Urinary bladder (tissue), 4 donors: ENCODE results near the gene PPP1R16B. TPM values are rescaled to one million over a fixed set of nuclear protein-coding genes. Genes with fewer than 3 reads are reported as not detected.

ENCODE experiments used
- DNase-seq: peaks from one replicate; pipeline ENCODE4 v3.0.0-alpha.2; 2015; ENCODE audit errors: extremely low spot score
- H3K27ac ChIP-seq: one replicate; pipeline ENCODE4 v1.5.1; 2013; ENCODE audit warnings: low read depth, mild to moderate bottlenecking, moderate library complexity
- H3K36me3 ChIP-seq: one replicate; pipeline ENCODE4 v1.6.1; 2013; ENCODE audit warnings: mild to moderate bottlenecking, moderate library complexity; ENCODE audit not compliant: insufficient read depth
- H3K4me1 ChIP-seq: one replicate; pipeline ENCODE4 v1.6.1; 2013; ENCODE audit warnings: mild to moderate bottlenecking, moderate library complexity; ENCODE audit not compliant: insufficient read depth
- H3K4me3 ChIP-seq: one replicate; pipeline ENCODE4 v1.5.1; 2013; ENCODE audit warnings: low read depth, low read length
- WGBS: extraction: QIAGEN DNeasy Blood & Tissue Kit; methylation state at CpG from one replicate; pipeline ENCODE4 v1.1.7; 2013; 5-methylcytosine and 5-hydroxymethylcytosine counted together
- polyA plus RNA-seq: library from polyadenylated mRNA; stranded (reverse); fragments of 200-250 nt; gene quantifications from one replicate; pipeline ENCODE4 v1.2.3, GENCODE V29; 2013
- total RNA-seq: library from RNA; depleted of rRNA; stranded (reverse); fragments of >200 nt; gene quantifications from one replicate; pipeline ENCODE4 v1.2.3, GENCODE V29; 2014
- donor health status: healthy with polysubstance abuse.
- donor health status: healthy.

The PPP1R16B gene
- total and polyA plus RNA-seq, 2 donors = 5.6 to 8.0 TPM

GRCh38 chr20:38927902-38928578, 122.5 kb downstream of the PPP1R16B start:
- DNase-seq = no peak
- H3K4me3 ChIP-seq = no peak overlapping the region
- no peaks in the 10 kb centered on the region for H3K36me3 ChIP-seq
- 64% methylated on average over 5 of the region's 5 CpGs for WGBS
- no peaks in the 10 kb centered on the region for H3K4me1 ChIP-seq
- H3K27ac ChIP-seq = no peak overlapping the region

- whole genome bisulfite sequencing = 90% methylated on average over 1 of the region's 1 CpG
- Histone ChIP-seq H3K36me3 (no peaks in the 10 kb centered on the region), H3K4me3 (no peak overlapping the region), H3K27ac (no peak overlapping the region), H3K4me1 (no peaks in the 10 kb centered on the region)
- no peak for DNase-seq
These were observed 124.7 kb downstream of the PPP1R16B start for GRCh38 chr20:38930242-38930569.

- Histone ChIP-seq H3K36me3 (no peaks in the 10 kb centered on the region), H3K4me1 (no peaks in the 10 kb centered on the region), H3K4me3 (no peak overlapping the region), H3K27ac (no peak overlapping the region)
- DNase-seq = no peak
- 91% methylated on average over 4 of the region's 4 CpGs for WGBS
These were observed 126.5 kb downstream of the PPP1R16B start for GRCh38 chr20:38931984-38932383.

GRCh38 chr20:38932457-38933120, 127.1 kb downstream of the PPP1R16B start:
- Histone ChIP-seq H3K4me3 (no peak overlapping the region), H3K27ac (no peak overlapping the region), H3K36me3 (no peaks in the 10 kb centered on the region), H3K4me1 (no peaks in the 10 kb centered on the region)
- WGBS = 68% methylated on average over 9 of the region's 9 CpGs
- no peak for DNase-seq

- H3K27ac ChIP-seq = no peak overlapping the region
These were observed 129.0 kb downstream of the PPP1R16B start for GRCh38 chr20:38934530-38934929.

GRCh38 chr20:38935285-38935684, 129.8 kb downstream of the PPP1R16B start:
- 68% methylated on average over 3 of the region's 3 CpGs for WGBS
- H3K4me3 ChIP-seq = no peak overlapping the region
- no peak overlapping the region for H3K27ac ChIP-seq
- DNase-seq = no peak
- no peaks in the 10 kb centered on the region for H3K36me3 ChIP-seq
- no peaks in the 10 kb centered on the region for H3K4me1 ChIP-seq

More at GRCh38 chr20:38934530-38934929, 129.0 kb downstream of the PPP1R16B start:
- no peak for DNase-seq
- Histone ChIP-seq H3K36me3 (no peaks in the 10 kb centered on the region), H3K4me3 (no peak overlapping the region), H3K4me1 (no peaks in the 10 kb centered on the region)
- 97% methylated on average over 5 of the region's 5 CpGs for WGBS

GRCh38 chr20:38935967-38936407, 130.5 kb downstream of the PPP1R16B start:
- H3K36me3 ChIP-seq = no peaks in the 10 kb centered on the region
- H3K4me1 ChIP-seq = no peaks in the 10 kb centered on the region
- no peak for DNase-seq
- no peak overlapping the region for H3K27ac ChIP-seq
- H3K4me3 ChIP-seq = no peak overlapping the region
- WGBS = 78% methylated on average over 5 of the region's 5 CpGs

GRCh38 chr20:38937000-38937399, 131.5 kb downstream of the PPP1R16B start:
- DNase-seq = no peak
- WGBS = 91% methylated on average over 5 of the region's 5 CpGs
- Histone ChIP-seq H3K27ac (no peak overlapping the region), H3K4me3 (no peak overlapping the region), H3K36me3 (no peaks in the 10 kb centered on the region), H3K4me1 (no peaks in the 10 kb centered on the region)

- Histone ChIP-seq H3K4me1 (no peaks in the 10 kb centered on the region), H3K27ac (no peak overlapping the region), H3K36me3 (no peaks in the 10 kb centered on the region), H3K4me3 (no peak overlapping the region)
- 92% methylated on average over 7 of the region's 7 CpGs for WGBS
- DNase-seq = no peak
These were observed 132.5 kb downstream of the PPP1R16B start for GRCh38 chr20:38937978-38938473.

- WGBS = 87% methylated on average over 2 of the region's 2 CpGs
- no peak for DNase-seq
- no peak overlapping the region for H3K4me3 ChIP-seq
- no peaks in the 10 kb centered on the region for H3K36me3 ChIP-seq
- no peak overlapping the region for H3K27ac ChIP-seq
- no peaks in the 10 kb centered on the region for H3K4me1 ChIP-seq
These were observed 134.2 kb downstream of the PPP1R16B start for GRCh38 chr20:38939686-38940085.

- WGBS = 94% methylated on average over 5 of the region's 5 CpGs
- DNase-seq = no peak
- no peak overlapping the region for H3K27ac ChIP-seq
- no peaks in the 10 kb centered on the region for H3K4me1 ChIP-seq
- H3K36me3 ChIP-seq = no peaks in the 10 kb centered on the region
- no peak overlapping the region for H3K4me3 ChIP-seq
These were observed 135.1 kb downstream of the PPP1R16B start for GRCh38 chr20:38940644-38941043.

GRCh38 chr20:38941726-38942389, 136.4 kb downstream of the PPP1R16B start:
- no peak for DNase-seq
- 93% methylated on average over 5 of the region's 5 CpGs for WGBS
- no peak overlapping the region for H3K4me3 ChIP-seq
- no peak overlapping the region for H3K27ac ChIP-seq
- H3K4me1 ChIP-seq = no peaks in the 10 kb centered on the region
- H3K36me3 ChIP-seq = no peaks in the 10 kb centered on the region

- 95% methylated on average over 3 of the region's 3 CpGs for WGBS
- DNase-seq = no peak
- no peaks in the 10 kb centered on the region for H3K4me1 ChIP-seq
- H3K27ac ChIP-seq = no peak overlapping the region
- H3K4me3 ChIP-seq = no peak overlapping the region
- no peaks in the 10 kb centered on the region for H3K36me3 ChIP-seq
These were observed 139.5 kb downstream of the PPP1R16B start for GRCh38 chr20:38945012-38945411.

GRCh38 chr20:38946836-38947235, 141.3 kb downstream of the PPP1R16B start:
- Histone ChIP-seq H3K36me3 (no peaks in the 10 kb centered on the region), H3K4me1 (no peaks in the 10 kb centered on the region), H3K27ac (no peak overlapping the region), H3K4me3 (no peak overlapping the region)
- WGBS = 90% methylated on average over 3 of the region's 3 CpGs
- DNase-seq = no peak
